ENCODE results near the gene DGKD. TPM values are rescaled to one million over a fixed set of nuclear protein-coding genes. Genes with fewer than 3 reads are reported as not detected.

DGKD gene
- total and polyA plus RNA-seq, 9 of the 15 experiments (the other 6 are each of a cell fraction or from before 2014, with no cell fraction given): 0.52 to 29.5 (median 10.6) TPM

- TF ChIP-seq ZNF518B (CRISPR knock-in tag; IDR thresholded peaks at IDR 0.05): no peak
- TF ChIP-seq TEAD4 (IDR thresholded peaks at IDR 0.05; ENCODE audit: low read length): no peak
- TF ChIP-seq TEAD4 (CRISPR knock-in tag; IDR thresholded peaks at IDR 0.05; ENCODE audit: borderline replicate concordance): no peak
- no peak for TF ChIP-seq CHD1 (IDR thresholded peaks at IDR 0.05; ENCODE audit: low read length)
- TF ChIP-seq ZKSCAN3 (CRISPR knock-in tag; IDR thresholded peaks at IDR 0.05): no peak
- TF ChIP-seq ARID2 (IDR thresholded peaks at IDR 0.05): 0 out of 2 replicates have a peak, but pooled peaks have one; percentile 22
- no peak for TF ChIP-seq ELF2 (CRISPR knock-in tag; IDR thresholded peaks at IDR 0.05)
- TF ChIP-seq SMARCA5 (IDR thresholded peaks at IDR 0.05): no peak; the same call in 1 of the 2 replicates
- no peak for TF ChIP-seq RBM22 (IDR thresholded peaks at IDR 0.05; ENCODE audit: low read depth, low read length, poor library complexity, severe bottlenecking)
- no peak for TF ChIP-seq TAF15 (IDR thresholded peaks at IDR 0.05; ENCODE audit: low read depth, low read length)
- TF ChIP-seq PRPF4 (IDR thresholded peaks at IDR 0.05; ENCODE audit: insufficient read depth, low read depth, low read length, poor library complexity, severe bottlenecking): no peak
- TF ChIP-seq WHSC1 (IDR thresholded peaks at IDR 0.05; ENCODE audit: low read length): no peak
- no peak for TF ChIP-seq ZNF23 (CRISPR knock-in tag; IDR thresholded peaks at IDR 0.05)
- 0 out of 2 replicates have a peak, but pooled peaks have one; percentile 32 for TF ChIP-seq NBN (IDR thresholded peaks at IDR 0.05; ENCODE audit: low read depth)
- no peak for TF ChIP-seq MEF2A (IDR thresholded peaks at IDR 0.05; ENCODE audit: control insufficient read depth, low read depth, low read length)
- TF ChIP-seq UBTF (IDR thresholded peaks at IDR 0.05; ENCODE audit: borderline replicate concordance in 1 of 2, low read depth in 2 of 2, low read length in 2 of 2): peak in 1 of 2 experiments; percentile 67; a peak in 1 of 4 replicates
- no peak for TF ChIP-seq FOXK1 (CRISPR knock-in tag; IDR thresholded peaks at IDR 0.05; ENCODE audit: borderline replicate concordance)
- no peak for TF ChIP-seq TCF7L2 (IDR thresholded peaks at IDR 0.05; ENCODE audit: low read depth, low read length)
- no peak for TF ChIP-seq MAX (CRISPR knock-in tag; IDR thresholded peaks at IDR 0.05)
- no peak for TF ChIP-seq RFX7 (CRISPR knock-in tag; IDR thresholded peaks at IDR 0.05)
- peak; percentile 62; the same call in 1 of the 2 replicates for TF ChIP-seq DPF2 (IDR thresholded peaks at IDR 0.05)
- no peak for TF ChIP-seq CREB5 (CRISPR knock-in tag; IDR thresholded peaks at IDR 0.05)
Observed at GRCh38 chr2:233353769-233354499, at the start of gene DGKD (continued).
